Caki2 (cell line): Measurements from ENCODE around the gene RAG1. TPM values are rescaled to one million over a fixed set of nuclear protein-coding genes. Genes with fewer than 3 reads are reported as not detected.
"Not testable (repeated sequence)": the region's sequence is repeated elsewhere in the genome, so short reads cannot be mapped to it uniquely, and the experiment has no call there.

ENCODE experiments used
- DNase-seq: peaks from one replicate; pipeline ENCODE4 v3.0.0-alpha.2; 2015; ENCODE audit warnings: low read depth
- in situ Hi-C: cut with HindIII; loops from 2 replicates; pipeline ENCODE4 v1.10.0; 2016; ENCODE audit warnings: low sequenced_read_pairs, low pct_unique_long_range_greater_than_20kb, mixed read lengths
- total RNA-seq: library from RNA; depleted of rRNA; stranded (reverse); fragments of >200 nt; shearing (Covaris generic); gene quantifications from 2 replicates; pipeline ENCODE4 v1.2.3, GENCODE V29; 2014; ENCODE audit warnings: low replicate concordance; rRNA removed

Gene RAG1
- 0.41 TPM in 1 of 2 replicates, not detected in the other for total RNA-seq

DNA sequence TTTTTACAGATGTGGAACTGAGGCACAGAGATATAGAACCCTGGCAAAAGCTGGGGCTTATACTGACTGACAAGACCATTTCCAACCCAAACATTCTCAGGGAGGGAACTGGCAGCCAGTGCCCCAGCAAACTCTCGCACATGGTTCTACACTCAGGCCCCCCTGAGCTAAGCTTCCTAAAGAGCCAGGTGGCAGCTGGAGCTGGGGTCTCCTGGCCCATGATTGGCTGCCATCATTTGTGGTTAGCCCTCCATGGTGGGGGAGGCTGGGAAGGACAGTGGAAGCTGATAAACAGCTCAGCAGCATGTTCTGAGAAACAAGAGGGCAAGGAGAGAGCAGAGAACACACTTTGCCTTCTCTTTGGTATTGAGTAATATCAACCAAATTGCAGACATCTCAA, at the start of gene RAG1:
RAG1 (plus strand) TSS at position 314 of the 400 bp plus-strand sequence. CDS start 5,298 bp downstream, outside the sequence.
- DNase-seq: no peak
- in situ Hi-C loops: no loop called here

DNA sequence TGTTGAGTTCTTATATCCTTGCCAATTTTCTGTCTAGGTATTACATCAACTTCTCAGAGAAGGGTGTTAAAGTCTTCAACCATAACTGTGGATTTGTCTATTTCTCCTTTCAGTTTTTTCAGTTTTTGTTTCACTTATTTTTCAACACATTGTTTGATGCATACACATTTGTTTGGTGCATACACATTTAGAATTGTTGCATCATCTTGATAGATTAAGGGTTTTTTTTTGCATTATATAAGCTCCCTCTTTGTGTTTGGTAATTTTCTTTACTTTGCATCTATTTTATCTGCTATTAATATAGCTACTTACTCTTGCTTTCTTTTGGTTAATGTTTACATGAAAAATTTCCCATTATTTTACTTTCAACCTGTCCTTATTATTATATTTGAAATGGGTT, 37.0 kb upstream of the RAG1 start:
- no peak for DNase-seq
- in situ Hi-C loops: no loop called here

DNA sequence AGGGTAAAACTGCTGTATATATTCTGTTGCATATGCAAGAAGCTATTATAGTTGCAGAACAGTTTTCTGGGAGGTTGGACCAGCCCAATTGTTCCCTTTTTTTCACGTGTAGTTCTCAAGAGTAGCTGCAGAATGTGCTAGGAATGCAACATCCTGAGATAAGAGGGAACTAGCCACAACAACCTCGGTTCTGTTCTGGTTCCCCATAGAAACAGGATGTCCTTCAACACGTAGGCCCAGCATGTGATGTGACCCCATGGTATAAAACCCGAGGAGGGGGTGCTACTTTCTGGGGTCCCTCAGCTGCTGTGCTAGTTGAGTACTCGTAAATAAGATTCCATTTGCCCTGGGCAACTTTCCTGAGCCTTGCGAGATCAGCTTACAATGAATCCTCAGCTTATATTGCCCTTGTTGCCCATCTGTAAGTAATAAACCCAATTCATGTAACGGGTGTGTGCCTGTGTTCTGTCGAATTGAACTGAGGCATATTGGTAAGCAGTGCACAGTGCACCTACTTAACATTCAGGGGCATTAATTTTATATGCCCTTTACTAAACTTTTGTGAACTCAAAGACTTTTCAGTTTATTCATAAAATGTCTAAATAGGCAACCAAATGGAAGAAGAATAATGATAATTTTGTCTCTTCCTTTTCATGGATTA, 34.7 kb upstream of the RAG1 start:
- in situ Hi-C loops: no loop called here
- DNase-seq: no peak

DNA sequence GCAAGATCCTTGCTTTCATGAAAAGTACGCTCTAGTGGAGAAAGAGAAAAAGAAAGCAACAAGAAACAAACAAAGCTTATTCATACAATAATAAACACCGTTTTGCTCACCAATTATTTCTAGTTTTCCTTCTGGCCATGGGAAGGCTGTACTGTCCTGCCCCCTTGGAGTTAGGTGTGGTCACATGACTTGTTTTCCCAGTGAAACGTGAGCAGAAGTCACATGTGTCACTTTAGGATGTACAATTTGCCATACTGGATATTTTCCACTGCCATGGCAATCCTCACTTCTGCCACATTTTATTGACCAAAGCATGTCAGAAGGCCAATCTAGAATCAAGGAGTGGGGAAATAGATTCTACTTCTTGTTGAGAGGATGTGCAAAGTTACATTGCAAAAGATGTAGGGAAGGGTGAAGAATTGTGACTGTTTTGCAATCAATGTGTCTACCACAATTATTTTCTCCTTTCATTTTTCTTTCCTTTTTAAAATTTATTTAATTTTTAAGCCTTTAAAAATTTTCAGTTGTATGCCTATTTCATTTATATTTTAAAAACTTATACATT, 33.4 kb upstream of the RAG1 start:
- in situ Hi-C loops: no loop called here
- DNase-seq: no peak

DNA sequence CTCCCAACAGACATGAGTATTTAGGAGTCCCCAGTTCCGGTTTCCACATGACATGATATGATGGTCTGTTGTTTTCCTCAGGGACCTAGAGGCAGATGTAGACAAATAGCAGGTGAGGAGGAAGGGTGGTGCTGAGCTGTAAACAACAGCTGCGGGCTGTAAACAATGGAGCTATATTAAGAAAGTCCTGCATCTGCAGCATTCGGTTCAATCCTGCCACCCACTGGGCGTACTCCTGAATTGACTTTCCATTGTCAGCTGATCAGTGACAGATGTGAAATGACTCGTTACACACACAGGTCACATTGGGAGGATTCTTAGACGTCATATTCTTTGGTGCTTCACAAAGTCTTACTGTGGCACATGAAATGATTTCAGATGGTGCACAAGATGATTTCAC, 26.8 kb upstream of the RAG1 start:
- in situ Hi-C loops: no loop called here
- no peak for DNase-seq

DNA sequence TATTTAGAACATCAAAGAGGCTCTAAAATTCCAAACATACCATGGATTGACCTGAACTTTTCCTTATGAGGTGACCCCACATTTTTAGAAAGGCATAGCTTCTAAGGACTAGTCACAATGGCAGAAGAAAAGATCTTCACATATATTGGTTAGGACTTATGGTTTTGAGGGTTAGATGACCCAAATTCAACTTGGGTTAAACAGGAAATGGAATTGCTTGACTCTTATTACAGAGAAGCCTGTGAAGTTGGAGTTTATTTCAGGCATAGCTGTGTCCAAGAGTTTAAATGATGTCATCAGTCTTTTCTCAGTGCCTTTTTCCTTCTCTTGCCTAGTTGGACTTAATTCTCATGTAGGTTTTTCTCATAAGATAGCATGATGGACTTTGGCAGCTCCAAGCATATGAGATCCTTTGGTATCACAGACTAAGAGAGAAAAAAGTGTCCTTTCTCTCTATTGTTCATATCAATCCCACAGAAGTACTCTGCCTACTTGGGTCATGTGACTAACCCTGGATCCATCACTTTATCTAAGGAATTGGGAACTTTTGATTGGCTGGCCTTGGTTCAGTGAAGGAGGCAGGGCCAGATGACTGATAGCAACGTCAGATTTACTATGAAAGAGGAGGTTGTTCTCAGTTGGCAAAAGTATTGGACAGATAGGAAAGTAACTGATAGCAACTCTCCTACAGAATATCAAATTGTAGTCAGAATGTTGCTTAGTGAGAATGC, 17.3 kb upstream of the RAG1 start:
- DNase-seq: no peak
- in situ Hi-C loops: no loop called here

DNA sequence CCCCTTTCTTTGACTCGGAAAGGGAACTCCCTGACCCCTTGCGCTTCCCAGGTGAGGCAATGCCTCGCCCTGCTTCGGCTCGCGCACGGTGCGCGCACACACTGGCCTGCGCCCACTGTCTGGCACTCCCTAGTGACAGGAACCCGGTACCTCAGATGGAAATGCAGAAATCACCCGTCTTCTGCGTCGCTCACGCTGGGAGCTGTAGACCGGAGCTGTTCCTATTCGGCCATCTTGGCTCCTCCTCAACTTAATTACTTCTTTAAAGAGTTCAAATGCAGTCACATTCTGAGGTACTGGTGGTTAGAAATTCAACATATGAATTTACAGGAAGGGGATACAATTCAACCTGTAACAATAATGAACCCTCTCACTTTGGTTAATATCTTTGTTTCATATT, 10.4 kb upstream of the RAG1 start:
- DNase-seq, in situ Hi-C loops: not testable (repeated sequence)

DNA sequence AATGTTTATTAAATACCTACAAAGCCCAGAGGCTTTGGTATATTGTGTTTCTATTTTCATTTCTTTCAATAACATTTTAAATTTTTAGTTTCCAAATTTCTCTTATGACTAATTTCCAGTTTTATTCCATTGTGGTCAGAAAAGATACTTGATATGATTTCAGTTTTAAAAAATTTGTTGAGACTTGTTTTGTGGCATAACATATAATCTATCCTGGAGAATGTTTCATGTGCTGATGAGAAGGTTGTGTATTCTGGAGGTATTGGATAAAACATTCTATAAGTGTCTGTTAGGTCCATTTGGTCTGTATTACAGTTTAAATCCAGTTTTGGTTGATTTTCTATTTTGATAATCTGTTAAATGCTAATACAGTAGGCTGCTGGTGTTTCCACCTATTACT, 9.8 kb upstream of the RAG1 start:
- in situ Hi-C loops: no loop called here
- no peak for DNase-seq

DNA sequence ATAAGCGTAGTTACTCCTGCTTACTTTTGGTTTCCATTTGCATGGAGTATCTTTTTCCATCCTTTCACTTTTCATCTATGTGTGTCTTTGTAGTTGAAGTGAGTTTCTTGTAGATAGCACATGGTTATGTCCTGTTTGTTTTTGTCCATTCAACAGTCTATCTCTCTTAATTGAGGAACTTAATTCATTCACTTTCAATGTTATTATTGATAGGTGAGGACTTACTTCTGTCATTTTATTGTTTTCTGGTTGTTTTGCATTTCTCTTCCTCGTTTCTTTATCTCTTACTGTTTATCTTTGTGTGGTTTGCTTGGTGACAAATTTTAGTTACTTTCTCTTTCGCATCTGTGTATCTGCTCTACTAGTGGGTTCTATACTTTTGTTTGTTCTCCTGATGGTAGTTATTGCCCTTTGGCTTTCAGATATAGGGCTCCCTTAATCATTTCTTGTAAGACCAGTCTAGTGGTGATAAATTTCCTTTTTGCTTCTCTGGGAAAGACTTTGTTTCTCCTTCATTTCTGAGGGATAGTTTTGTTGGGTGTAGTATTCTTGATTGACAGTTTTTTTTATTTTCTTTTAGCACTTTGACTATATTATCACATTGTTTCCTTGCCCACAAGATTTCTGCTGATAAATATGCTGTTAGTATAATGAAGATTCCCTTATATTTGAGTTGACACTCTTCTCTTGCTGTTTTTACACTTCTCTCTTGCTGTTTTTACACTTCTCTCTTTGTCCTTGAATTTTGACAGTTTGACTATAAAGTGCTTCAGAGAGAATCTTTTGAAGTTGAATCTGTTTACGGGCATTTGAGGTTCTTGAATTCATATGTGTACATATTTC, 9.0 kb upstream of the RAG1 start:
- DNase-seq: no peak
- in situ Hi-C loops: no loop called here

DNA sequence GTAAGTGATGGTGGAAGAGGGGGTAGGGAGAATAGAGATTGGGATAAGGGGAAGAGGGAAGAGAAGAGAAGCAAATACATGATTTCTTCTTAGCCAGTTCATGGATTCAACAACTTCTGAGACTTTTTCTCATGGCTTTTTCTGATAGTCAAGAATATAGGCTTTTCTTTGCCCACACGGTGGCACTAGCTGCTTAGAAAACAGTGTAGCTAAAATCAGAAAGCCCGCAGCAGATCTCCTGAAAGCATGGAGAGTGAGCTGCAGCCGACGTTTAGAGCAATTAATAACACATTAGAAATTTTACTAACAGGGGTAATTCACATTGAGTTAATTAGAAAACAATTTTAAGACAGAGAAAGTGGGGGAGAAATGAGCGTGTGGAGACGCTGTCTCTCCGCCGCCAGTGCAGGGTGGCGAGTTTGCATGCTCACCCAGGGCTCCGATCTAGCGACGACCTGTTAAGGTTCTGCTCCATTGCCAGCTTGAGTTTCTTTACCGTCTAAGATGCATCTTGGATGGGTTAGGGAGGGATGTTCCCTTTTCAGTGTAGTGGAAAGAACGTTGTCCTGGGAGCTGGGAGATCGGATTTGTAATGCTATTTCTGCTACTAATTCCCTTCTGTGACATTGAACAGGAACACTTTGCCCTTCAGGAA, 3.3 kb upstream of the RAG1 start:
- in situ Hi-C loops: no loop called here
- peak; percentile 18 for DNase-seq

DNA sequence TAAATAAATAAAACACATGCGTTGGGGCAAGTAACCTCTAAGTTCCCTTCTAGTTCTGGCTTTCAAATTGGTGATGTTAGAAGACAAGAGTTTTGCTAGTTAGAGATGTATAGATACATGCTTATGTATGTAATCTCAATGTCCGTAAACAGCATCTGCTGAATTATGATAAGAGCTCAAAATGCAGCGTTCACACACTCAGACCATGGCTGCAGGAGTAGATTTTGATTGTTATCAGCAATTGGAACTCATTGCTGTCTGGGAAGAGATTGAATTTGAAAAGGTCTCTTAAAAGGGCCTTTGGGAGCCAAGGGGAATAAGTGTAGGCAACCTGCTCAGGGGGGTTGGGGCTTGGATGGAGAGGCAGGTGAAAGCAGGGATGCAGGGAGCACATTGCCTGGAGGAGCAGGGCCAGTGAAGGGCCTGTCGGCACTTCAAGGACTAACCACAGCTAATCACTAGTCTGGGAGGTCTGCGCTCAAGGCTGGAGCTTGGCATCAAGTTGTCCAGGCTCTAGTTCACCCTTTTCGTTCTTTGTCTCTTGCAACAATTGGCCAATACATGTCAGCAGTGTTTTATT, 2.7 kb upstream of the RAG1 start:
- no peak for DNase-seq
- in situ Hi-C loops: no loop called here

DNA sequence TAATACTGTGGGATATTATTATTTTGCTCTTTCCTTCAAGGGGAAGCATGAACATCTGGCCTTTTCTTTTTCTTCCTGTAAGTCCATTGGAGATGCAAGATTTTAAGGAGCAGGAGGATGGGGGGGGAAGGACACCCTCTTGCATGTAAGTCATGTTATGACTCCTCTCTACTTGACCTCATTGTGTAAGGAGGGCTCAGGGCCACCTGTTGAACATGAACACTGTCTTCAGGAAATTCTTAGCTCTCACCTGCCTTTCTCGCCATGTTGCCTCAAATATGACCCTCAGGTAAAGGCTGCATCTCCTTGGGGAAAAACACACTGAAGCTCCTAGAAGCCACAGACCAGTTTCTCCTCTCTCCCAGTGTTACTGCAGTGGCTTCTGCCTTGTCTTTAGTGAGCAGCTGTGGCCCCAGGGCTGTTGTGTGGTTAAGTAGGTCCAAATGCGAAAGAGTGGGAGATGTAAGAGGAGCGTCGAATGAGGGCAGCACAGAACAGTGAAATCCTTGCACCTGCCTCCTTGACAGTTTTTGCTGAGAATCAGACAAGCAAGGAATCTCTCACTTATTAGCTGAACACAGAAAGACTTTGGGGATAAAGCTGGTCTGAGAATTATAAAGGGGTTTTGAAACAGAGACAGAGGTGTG, 1.3 kb upstream of the RAG1 start:
- DNase-seq: no peak
- in situ Hi-C loops: no loop called here

DNA sequence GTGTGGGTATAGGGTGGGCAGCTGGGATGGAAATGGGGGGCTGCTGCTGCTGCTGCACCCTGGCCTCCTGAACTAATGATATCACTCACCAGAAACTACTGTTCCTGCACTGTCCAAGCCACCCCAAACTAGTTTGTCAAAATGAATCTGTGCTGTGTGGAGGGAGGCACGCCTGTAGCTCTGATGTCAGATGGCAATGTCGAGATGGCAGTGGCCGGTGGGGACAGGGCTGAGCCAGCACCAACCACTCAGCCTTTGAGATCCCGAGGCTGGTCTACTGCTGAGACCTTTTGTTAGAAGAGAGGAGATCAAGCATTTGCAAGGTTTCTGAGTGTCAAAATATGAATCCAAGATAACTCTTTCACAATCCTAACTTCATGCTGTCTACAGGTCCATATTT, 1.3 kb downstream of the RAG1 start:
- in situ Hi-C loops: no loop called here

DNA sequence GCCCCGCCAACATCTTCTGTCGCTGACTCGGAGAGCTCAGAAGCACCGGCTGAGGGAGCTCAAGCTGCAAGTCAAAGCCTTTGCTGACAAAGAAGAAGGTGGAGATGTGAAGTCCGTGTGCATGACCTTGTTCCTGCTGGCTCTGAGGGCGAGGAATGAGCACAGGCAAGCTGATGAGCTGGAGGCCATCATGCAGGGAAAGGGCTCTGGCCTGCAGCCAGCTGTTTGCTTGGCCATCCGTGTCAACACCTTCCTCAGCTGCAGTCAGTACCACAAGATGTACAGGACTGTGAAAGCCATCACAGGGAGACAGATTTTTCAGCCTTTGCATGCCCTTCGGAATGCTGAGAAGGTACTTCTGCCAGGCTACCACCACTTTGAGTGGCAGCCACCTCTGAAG, 6.7 kb downstream of the RAG1 start:
- peak; percentile 5 for DNase-seq
- in situ Hi-C loops: no loop called here

More for the DNA sequence above, 1.3 kb downstream of the RAG1 start:
- DNase-seq: no peak

DNA sequence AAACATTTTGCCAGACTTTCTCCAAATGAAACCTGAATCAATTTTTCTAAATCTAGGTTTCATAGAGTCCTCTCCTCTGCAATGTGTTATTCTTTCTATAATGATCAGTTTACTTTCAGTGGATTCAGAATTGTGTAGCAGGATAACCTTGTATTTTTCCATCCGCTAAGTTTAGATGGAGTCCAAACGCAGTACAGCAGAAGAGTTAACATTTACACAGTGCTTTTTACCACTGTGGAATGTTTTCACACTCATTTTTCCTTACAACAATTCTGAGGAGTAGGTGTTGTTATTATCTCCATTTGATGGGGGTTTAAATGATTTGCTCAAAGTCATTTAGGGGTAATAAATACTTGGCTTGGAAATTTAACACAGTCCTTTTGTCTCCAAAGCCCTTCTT, 9.6 kb downstream of the RAG1 start:
- in situ Hi-C loops: no loop called here
- no peak for DNase-seq

DNA sequence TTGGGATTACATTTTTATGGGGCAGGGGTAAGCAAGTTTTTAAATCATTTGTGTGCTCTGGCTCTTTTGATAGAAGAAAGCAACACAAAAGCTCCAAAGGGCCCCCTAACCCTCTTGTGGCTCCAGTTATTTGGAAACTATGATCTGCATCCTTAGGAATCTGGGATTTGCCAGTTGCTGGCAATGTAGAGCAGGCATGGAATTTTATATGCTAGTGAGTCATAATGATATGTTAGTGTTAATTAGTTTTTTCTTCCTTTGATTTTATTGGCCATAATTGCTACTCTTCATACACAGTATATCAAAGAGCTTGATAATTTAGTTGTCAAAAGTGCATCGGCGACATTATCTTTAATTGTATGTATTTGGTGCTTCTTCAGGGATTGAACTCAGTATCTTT, 10.1 kb downstream of the RAG1 start:
- DNase-seq: no peak
- in situ Hi-C loops: no loop called here

DNA sequence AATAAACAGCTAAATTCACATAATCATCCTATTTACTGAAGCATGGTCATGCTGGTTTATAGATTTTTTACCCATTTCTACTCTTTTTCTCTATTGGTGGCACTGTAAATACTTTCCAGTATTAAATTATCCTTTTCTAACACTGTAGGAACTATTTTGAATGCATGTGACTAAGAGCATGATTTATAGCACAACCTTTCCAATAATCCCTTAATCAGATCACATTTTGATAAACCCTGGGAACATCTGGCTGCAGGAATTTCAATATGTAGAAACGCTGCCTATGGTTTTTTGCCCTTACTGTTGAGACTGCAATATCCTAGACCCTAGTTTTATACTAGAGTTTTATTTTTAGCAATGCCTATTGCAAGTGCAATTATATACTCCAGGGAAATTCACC, 10.7 kb downstream of the RAG1 start:
- DNase-seq: no peak
- in situ Hi-C loops: no loop called here

DNA sequence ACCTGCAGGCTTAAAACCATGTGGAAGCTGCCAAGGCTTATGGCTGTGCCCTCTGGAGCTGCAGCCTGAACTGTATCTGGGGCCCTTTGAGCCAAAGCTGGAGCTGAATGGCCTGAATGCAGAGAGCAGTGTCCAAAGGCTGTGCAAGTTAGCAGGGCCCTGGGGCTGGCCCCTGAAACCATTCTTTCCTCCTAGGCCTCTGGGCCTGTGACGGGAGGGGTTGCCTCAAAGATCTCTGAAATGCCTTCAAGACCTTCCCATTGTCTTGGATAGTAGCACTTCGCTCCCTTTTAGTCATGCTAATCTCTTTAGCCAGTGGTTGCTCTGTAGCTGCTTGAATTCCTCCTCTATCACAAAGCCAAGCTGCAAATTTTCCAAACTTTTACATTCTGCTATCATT, 13.7 kb downstream of the RAG1 start:
- in situ Hi-C loops: no loop called here
- DNase-seq: no peak
